HepG2 (cell line): Measurements from ENCODE around the gene SREBF1. TPM values are rescaled to one million over a fixed set of nuclear protein-coding genes. Genes with fewer than 3 reads are reported as not detected.
A peak's percentile ranks its signal among the peaks of the same experiment; 100 is the strongest.

Source experiments
- ATAC-seq: fragments of 200-7000 bp; cut with Tn5 transposase; 3 replicates; pipeline ENCODE4 v1.9.1; 2020; ENCODE audit warnings: mild to moderate bottlenecking, moderate library complexity
- BruUV-seq: library from RNA; stranded (reverse); fragments of 400-500 nt; replicated peaks from 2 replicates; lab custom pipeline; 2021; lab: Mats Ljungman, UMichigan
- CTCF ChIA-PET: fragments of 300-600 bp; formaldehyde crosslinking; extraction: SDS; loops from one replicate; lab custom pipeline; 2021; ENCODE audit warnings: low total read pairs, inconsistent platforms, low intra/inter-chr PET ratio; lab: Yijun Ruan, JAX
- POLR2A ChIA-PET: fragments of 350-600 bp; sonication (Branson Sonifier 250); formaldehyde crosslinking; loops from one replicate; lab custom pipeline; 2020; ENCODE audit warnings: antibody characterized with exemption, inconsistent platforms; lab: Yijun Ruan, JAX
- DNase-seq: peaks from one replicate; pipeline ENCODE4 v3.0.0-alpha.2; 2015; ENCODE audit warnings: low spot score
- FAIRE-seq: peaks from 3 replicates; lab custom pipeline; 2011; peaks lifted over from hg19 to GRCh38; lab: Jason Lieb, UNC
- H2AFZ ChIP-seq: one replicate; pipeline ENCODE4 v1.6.1; 2011; ENCODE audit warnings: low read length, inconsistent platforms
- H3K27ac ChIP-seq: fragments of 300-600 bp; 3 replicates; pipeline ENCODE4 v1.8.0; 2011; ENCODE audit warnings: mixed run types, mild to moderate bottlenecking, mixed read lengths, low read length, inconsistent platforms; ENCODE audit not compliant: insufficient read depth; ENCODE audit errors: extremely low read length
- H3K27me3 ChIP-seq, 2 experiments: fragments of 200-600 bp in 1 of 2; 2 replicates in 1 of 2; 3 replicates in 1 of 2; pipeline versions ENCODE4 v1.6.0 to v1.8.0; 2011; ENCODE audit warnings: low read length in 2 of 2, mild to moderate bottlenecking in 2 of 2, moderate library complexity in 2 of 2, inconsistent platforms in 1 of 2; ENCODE audit not compliant: insufficient read depth in 2 of 2, control insufficient read depth in 1 of 2
- H3K36me3 ChIP-seq, 2 experiments: fragments of 200-600 bp in 1 of 2; replicated peaks in 1 of 2; 2 replicates in 1 of 2; 3 replicates in 1 of 2; pipeline versions ENCODE4 v1.5.1 to v1.8.0; 2011; ENCODE audit warnings: low read length in 2 of 2, inconsistent platforms in 1 of 2; ENCODE audit not compliant: insufficient read depth in 2 of 2, control insufficient read depth in 1 of 2
- H3K4me1 ChIP-seq: 2 replicates; pipeline ENCODE4 v1.5.1; 2012; ENCODE audit warnings: low read length, inconsistent platforms; ENCODE audit not compliant: insufficient read depth
- H3K4me2 ChIP-seq: 2 replicates; pipeline ENCODE4 v1.6.0; 2011; ENCODE audit warnings: low read depth, low read length, inconsistent platforms
- H3K4me3 ChIP-seq, 3 experiments: fragments of 200-600 bp in 1 of 3; sonication (generic), shearing (Covaris generic) in 1 of 3; replicated peaks in 1 of 3; 2 replicates each; pipeline ENCODE4 v1.5.1; 2011 to 2016; ENCODE audit warnings: low read length in 3 of 3, inconsistent platforms in 2 of 3, low read depth in 2 of 3, mild to moderate bottlenecking in 2 of 3, control low read depth in 1 of 3, mixed read lengths in 1 of 3; ENCODE audit not compliant: insufficient read depth in 1 of 3
- H3K79me2 ChIP-seq: one replicate; pipeline ENCODE4 v1.6.1; 2011; ENCODE audit warnings: low read length, inconsistent platforms; ENCODE audit not compliant: insufficient read depth
- H3K9ac ChIP-seq: 2 replicates; pipeline ENCODE4 v1.6.0; 2011; ENCODE audit warnings: mild to moderate bottlenecking, low read depth, low read length, inconsistent platforms; ENCODE audit not compliant: insufficient read depth
- H3K9me3 ChIP-seq: 2 replicates; pipeline ENCODE4 v1.5.1; 2012; ENCODE audit warnings: mild to moderate bottlenecking, low read length
- H4K20me1 ChIP-seq: 2 replicates; pipeline ENCODE4 v1.6.0; 2011; ENCODE audit warnings: inconsistent platforms, mild to moderate bottlenecking, low read length, moderate library complexity; ENCODE audit not compliant: insufficient read depth
- BRCA1 ChIP-seq: sonication (generic); formaldehyde crosslinking; IDR thresholded peaks from 2 replicates; pipeline ENCODE4 v1.4.0; 2020; ENCODE audit warnings: missing genetic modification reagents
- HNF4G ChIP-seq, 2 experiments: sonication (generic) in 1 of 2; formaldehyde crosslinking in 1 of 2; IDR thresholded peaks; 2 replicates each; pipeline versions ENCODE4 v1.4.0 to v1.6.1; 2011 to 2020; ENCODE audit warnings: borderline replicate concordance in 2 of 2, low read depth in 2 of 2, mild to moderate bottlenecking in 2 of 2, low read length in 1 of 2, missing genetic modification reagents in 1 of 2, moderate library complexity in 1 of 2
- ZMYM3 ChIP-seq: sonication (generic); formaldehyde crosslinking; IDR thresholded peaks from 2 replicates; pipeline ENCODE4 v1.5.1; 2020; ENCODE audit warnings: mild to moderate bottlenecking, missing genetic modification reagents
- ZNF770 ChIP-seq: sonication (generic); formaldehyde crosslinking; IDR thresholded peaks from 2 replicates; pipeline ENCODE4 v1.5.0; 2020; ENCODE audit warnings: mild to moderate bottlenecking, missing genetic modification reagents
- WGBS: methylation state at CpG from one replicate; pipeline ENCODE4 v1.1.6; 2017; ENCODE audit warnings: low lambda C conversion rate; 5-methylcytosine and 5-hydroxymethylcytosine counted together
- in situ Hi-C: cut with HindIII; loops from 2 replicates; pipeline ENCODE4 v1.10.0; 2017; ENCODE audit warnings: low pct_unique_long_range_greater_than_20kb; ENCODE audit not compliant: extremely low pct_ligation_motif_present
- intact Hi-C: fragments of 100-400 bp; cut with micrococcal nuclease; formaldehyde crosslinking; loops from one replicate; pipeline ENCODE4 v1.10.0; 2022; ENCODE audit not compliant: unreplicated experiment
- polyA plus RNA-seq, 8 experiments: library from polyadenylated mRNA; depleted of rRNA in 3 of 8; stranded (reverse) in 7 of 8; unstranded in 1 of 8; fragments of >200 nt; fragmentation: Illumina TruSeq in 4 of 8; extraction: Trizol in 4 of 8; gene quantifications; 2 replicates each; pipeline versions ENCODE4 v1.2.1 to v1.2.3, GENCODE V29; 2011 to 2016; ENCODE audit warnings: low read depth in 4 of 8, missing spikeins in 1 of 8, mixed read lengths in 1 of 8; ENCODE audit not compliant: insufficient read depth in 1 of 8
- total RNA-seq, 5 experiments: library from RNA; depleted of rRNA; stranded (reverse); fragments of >200 nt; fragmentation: Illumina TruSeq; extraction: Trizol; gene quantifications; 2 replicates each; pipeline ENCODE4 v1.2.3, GENCODE V29; 2016; ENCODE audit warnings: low read depth in 1 of 5

SREBF1 gene
- total and polyA plus RNA-seq, 2 of the 13 experiments (the other 11 are each of a cell fraction or from before 2014, with no cell fraction given): 34.3 to 38.0 TPM

DNA sequence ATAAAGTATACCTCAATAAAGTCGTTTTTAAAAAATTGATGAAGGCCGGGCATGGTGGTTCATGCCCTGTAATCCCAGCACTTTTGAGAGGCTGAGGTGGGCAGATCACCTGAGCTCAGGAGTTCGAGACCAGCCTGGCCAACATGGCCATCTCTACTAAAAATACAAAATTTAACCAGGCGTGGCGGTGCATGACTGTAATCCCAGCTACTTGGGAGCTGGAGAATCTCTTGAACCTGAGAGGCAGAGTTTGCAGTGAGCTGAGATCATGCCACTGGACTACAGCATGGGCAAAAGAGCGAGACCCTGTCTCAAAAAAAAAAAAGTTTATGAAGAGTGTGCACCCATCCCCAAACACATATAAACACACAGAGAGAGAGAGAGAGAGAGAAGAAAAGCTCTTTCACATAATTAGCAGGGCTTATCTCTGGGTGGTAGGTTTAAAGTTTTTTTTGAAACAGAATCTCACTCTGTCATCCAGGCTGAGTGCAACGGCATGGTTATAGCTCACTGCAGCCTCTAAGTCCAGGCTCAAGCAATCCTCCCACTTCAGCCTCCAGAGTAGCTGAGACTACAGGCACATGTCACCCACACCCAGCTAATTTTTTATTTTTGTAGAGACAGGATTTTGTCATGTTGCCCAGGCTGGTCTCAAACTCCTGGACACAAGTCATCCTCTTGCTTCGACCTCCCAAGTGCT lies 3.0 kb downstream of the SREBF1 start:
- H3K36me3 ChIP-seq: peaks cover 7 to 24% of the 10 kb centered on the region in 2 experiments
- BruUV-seq: no TSS peak
- no peak for FAIRE-seq
- WGBS: 84% methylated on average over 8 of the region's 8 CpGs
- POLR2A ChIA-PET: interaction anchor here (0.6 kb wide), 1 partner anchor 22 kb away, joined by 3 read pairs; no protein-coding TSS in a partner anchor
- H3K9ac ChIP-seq: 0 out of 2 replicates have a peak overlapping the region, but pooled peaks have one; percentile 7
- TF ChIP-seq BRCA1 (CRISPR knock-in tag) (no peak), ZMYM3 (CRISPR knock-in tag) (0 out of 2 replicates have a peak, but pooled peaks have one; percentile 26), ZNF770 (CRISPR knock-in tag) (peak; percentile 91), HNF4G (IDR thresholded peaks at IDR 0.05; ENCODE audit: borderline replicate concordance, low read depth, low read length) (no peak), HNF4G (CRISPR knock-in tag; IDR thresholded peaks at IDR 0.05; ENCODE audit: borderline replicate concordance, low read depth) (no peak)
- TF ChIP-seq, all 625 proteins: peak for 2
- no peaks in the 10 kb centered on the region for H3K9me3 ChIP-seq
- H3K27me3 ChIP-seq: no peaks in the 10 kb centered on the region
- ATAC-seq: no peak
- in situ Hi-C loops: no loop called here
- H3K79me2 ChIP-seq: peaks cover 71% of the 10 kb centered on the region
- no peak for DNase-seq
- no peak overlapping the region for H2AFZ ChIP-seq
- peak overlapping the region; percentile 41 for H3K27ac ChIP-seq
- CTCF ChIA-PET: no interaction called here
- H4K20me1 ChIP-seq: peaks cover 47% of the 10 kb centered on the region; the same call in 1 of the 2 replicates
- H3K4me3 ChIP-seq: no peak overlapping the region
- intact Hi-C loops: no loop called here
- peak overlapping the region; percentile 91 for H3K4me2 ChIP-seq
- peaks cover 87% of the 10 kb centered on the region for H3K4me1 ChIP-seq
